ENCODE measurements around the gene FAM193B.

Gene FAM193B

GRCh38 chr5:177491983-177492746 is 62.2 kb downstream of the FAM193B start:
- DNase-seq (ENCODE audit: low read depth) = no peak
- TF ChIP-seq CTCF (conservative IDR thresholded peaks at IDR 0.05; ENCODE audit: low read depth, low read length) = no peak
- H3K4me3 ChIP-seq (ENCODE audit: low read depth, low read length) = no peak overlapping the region

GRCh38 chr5:177491429-177491945 is 62.9 kb downstream of the FAM193B start:
- no peak overlapping the region for H3K4me3 ChIP-seq (ENCODE audit: low read depth, low read length)
- TF ChIP-seq CTCF (conservative IDR thresholded peaks at IDR 0.05; ENCODE audit: low read depth, low read length) = peak; percentile 56
- peak; percentile 55 for DNase-seq (ENCODE audit: low read depth)

- no peak for TF ChIP-seq CTCF (conservative IDR thresholded peaks at IDR 0.05; ENCODE audit: low read depth, low read length)
- DNase-seq (ENCODE audit: low read depth) = no peak
Measured at GRCh38 chr5:177490992-177491391, 63.4 kb downstream of the FAM193B start.

GRCh38 chr5:177490311-177490991 is 63.9 kb downstream of the FAM193B start:
- TF ChIP-seq CTCF (conservative IDR thresholded peaks at IDR 0.05; ENCODE audit: low read depth, low read length) = no peak

More at GRCh38 chr5:177490992-177491391, 63.4 kb downstream of the FAM193B start:
- H3K4me3 ChIP-seq (ENCODE audit: low read depth, low read length) = no peak overlapping the region

GRCh38 chr5:177489119-177489716 is 65.1 kb downstream of the FAM193B start:
- H3K4me3 ChIP-seq (ENCODE audit: low read depth, low read length) = no peak overlapping the region
- no peak for DNase-seq (ENCODE audit: low read depth)
- TF ChIP-seq CTCF (conservative IDR thresholded peaks at IDR 0.05; ENCODE audit: low read depth, low read length) = peak; percentile 22

More at GRCh38 chr5:177490311-177490991, 63.9 kb downstream of the FAM193B start:
- DNase-seq (ENCODE audit: low read depth) = no peak
- no peak overlapping the region for H3K4me3 ChIP-seq (ENCODE audit: low read depth, low read length)

GRCh38 chr5:177487975-177488374 is 66.4 kb downstream of the FAM193B start:
- DNase-seq (ENCODE audit: low read depth) = no peak
- no peak overlapping the region for H3K4me3 ChIP-seq (ENCODE audit: low read depth, low read length)
- TF ChIP-seq CTCF (conservative IDR thresholded peaks at IDR 0.05; ENCODE audit: low read depth, low read length) = no peak

All from choroid plexus epithelial cell (primary cell).